Endothelial cell of umbilical vein (primary cell): ENCODE results near the gene WDR7.

ENCODE experiments used
- CTCF ChIP-seq, 2 donors: IDR thresholded peaks; 1 replicate in 1 of 2; 2 replicates in 1 of 2; pipeline ENCODE4 v1.5.1; 2011; ENCODE audit warnings: low read length in 2 of 2, mild to moderate bottlenecking in 2 of 2, moderate library complexity in 2 of 2, control low read depth in 1 of 2, inconsistent platforms in 1 of 2, low read depth in 1 of 2; ENCODE audit not compliant: insufficient read depth in 1 of 2; ENCODE audit errors: extremely low read depth in 1 of 2
- EZH2 ChIP-seq: IDR thresholded peaks from 2 replicates; pipeline ENCODE4 v1.6.1; 2012; ENCODE audit warnings: borderline replicate concordance, low read depth, mild to moderate bottlenecking, moderate library complexity, low read length, inconsistent platforms; ENCODE audit not compliant: severe bottlenecking
- POLR2A ChIP-seq: IDR thresholded peaks from 2 replicates; pipeline ENCODE4 v1.6.1; 2012; ENCODE audit warnings: low read depth, mild to moderate bottlenecking, control low read depth, low read length
- POLR2AphosphoS5 ChIP-seq: IDR thresholded peaks from 2 replicates; pipeline ENCODE4 v1.6.1; 2012; ENCODE audit warnings: low read depth, mild to moderate bottlenecking, control low read depth, low read length, moderate library complexity; ENCODE audit not compliant: insufficient read depth

- TF ChIP-seq EZH2: no peak
- TF ChIP-seq CTCF (IDR thresholded peaks at IDR 0.05; ENCODE audit: extremely low read depth in 1 of 2, insufficient read depth in 1 of 2, low read depth in 1 of 2, low read length in 2 of 2): no peak
- no peak for TF ChIP-seq POLR2A
- no peak for TF ChIP-seq POLR2AphosphoS5
Observed at GRCh38 chr18:57058734-57059133, 407.6 kb downstream of the WDR7 start.
